NCI-H446 (cell line): ENCODE data around the gene FNDC3B.

Experiments used
- DNase-seq, 2 experiments: peaks; one replicate each; lab custom pipeline; 2025; lab: John Stamatoyannopoulos, UW

The FNDC3B gene

GRCh38 chr3:172397716-172398405 is 358.5 kb downstream of the FNDC3B start:
- no peak for DNase-seq

- no peak for DNase-seq
Measured at GRCh38 chr3:172398484-172398883, 359.1 kb downstream of the FNDC3B start.

DNA sequence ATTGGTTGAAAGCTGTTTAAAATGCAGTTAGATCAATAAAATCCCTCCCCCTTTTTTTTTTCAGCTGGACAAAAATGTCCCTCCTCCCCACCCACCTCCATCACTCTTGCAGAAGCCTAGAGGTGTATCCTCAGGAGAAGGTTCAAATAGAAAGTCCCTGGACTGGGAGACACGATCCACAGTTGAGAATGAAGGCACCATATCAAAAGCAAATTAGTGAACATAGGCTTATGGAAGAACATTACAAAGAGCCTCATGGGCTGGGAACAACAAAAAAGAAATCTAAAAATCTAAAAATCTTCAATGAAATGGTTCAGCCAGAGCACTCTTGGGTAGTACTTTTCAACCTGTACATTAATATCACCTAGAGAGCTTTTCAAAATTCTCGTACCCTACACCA is 362.7 kb downstream of the FNDC3B start:
- no peak for DNase-seq

DNA sequence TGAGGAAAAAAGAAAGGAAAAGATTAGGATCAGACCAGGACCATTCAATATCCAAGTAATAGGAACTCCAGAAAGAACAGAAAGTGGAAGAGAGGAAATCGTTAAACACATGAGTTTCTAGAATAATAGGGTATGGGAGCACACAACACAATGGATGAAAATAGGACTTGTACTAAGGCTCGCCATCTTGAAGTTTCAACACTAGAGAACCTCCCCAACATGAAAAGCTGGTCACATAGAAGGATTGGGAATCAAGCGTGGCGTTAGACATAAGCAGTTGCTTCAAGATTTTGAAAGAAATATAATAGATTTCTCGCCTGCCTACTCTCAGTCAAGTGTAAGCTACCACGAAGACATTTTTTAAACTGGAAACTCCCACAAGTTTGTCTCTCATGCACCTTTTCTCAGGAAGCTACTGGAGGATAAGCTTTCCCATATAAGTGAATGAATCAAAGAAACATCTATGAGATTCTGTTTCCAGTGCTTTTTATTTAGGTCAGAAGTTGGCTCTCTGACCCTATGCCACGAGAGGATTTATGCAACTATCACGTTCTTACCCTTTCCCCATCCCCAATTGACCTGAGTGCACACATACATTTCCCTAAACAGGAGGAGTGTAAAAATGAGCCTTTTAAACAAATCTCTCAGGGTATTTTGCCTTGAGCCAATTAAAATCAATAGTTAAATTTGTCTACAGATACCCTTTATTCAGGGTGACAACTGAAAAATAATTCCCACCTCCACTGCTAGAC is 363.7 kb downstream of the FNDC3B start:
- DNase-seq = no peak

DNA sequence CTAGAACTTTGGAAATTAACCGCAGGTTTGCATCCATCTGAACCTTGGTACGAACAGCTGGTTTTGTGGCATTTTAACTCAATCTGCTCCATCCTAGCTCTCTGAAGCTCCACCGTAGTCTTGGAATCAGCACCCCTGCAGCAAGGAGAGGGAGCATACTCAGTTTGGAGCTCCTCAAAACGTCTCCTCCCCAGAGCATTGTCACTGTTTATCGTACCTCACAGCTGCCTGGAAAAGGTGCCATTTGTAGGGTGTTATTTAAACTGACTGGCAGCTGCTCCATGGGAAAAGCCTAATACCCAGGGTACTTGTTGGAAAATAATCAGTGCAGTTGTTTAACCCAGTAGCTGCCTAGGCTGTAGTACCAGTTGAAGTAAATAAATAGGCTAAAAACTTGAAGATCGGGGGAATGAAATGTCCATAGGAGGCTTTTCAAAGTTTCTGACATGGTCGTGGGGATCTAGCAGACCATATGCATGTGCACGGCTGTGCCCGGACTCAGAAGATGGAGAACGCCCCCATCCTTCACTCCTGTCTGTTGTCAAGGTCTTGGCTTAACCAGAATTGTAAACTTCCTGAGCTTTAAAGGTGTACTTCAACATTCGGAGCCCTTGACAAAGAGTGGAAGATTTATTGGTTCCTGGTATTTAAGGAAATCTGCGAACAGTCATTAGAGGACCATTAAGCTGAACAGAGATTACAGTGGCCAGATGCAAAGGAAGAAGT is 365.0 kb downstream of the FNDC3B start:
- DNase-seq = no peak

DNA sequence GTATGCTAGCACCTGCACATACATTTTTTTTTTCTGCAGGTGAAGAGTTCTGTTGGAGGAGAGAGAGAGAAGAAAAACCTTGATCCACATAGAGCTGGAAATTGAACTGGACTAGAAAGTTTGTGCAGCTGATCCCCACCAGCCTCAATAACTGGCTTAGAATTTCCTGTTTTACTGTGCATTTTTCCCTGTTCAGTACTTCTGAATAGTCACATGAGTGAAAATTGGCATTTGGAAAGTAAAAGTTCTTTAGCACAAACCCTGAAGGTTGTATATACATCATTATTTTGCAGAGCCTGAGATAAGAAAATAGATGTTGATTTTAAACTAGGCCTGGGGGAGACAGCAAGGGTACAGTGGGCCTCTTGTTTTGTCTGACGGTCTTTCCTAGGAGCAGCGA is 366.5 kb downstream of the FNDC3B start:
- DNase-seq = no peak

- no peak for DNase-seq
Measured at GRCh38 chr3:172407872-172408271, 368.5 kb downstream of the FNDC3B start.

- DNase-seq = peak in 1 of 2 experiments; percentile 37
Measured at GRCh38 chr3:172410702-172411477, 371.5 kb downstream of the FNDC3B start.

GRCh38 chr3:172411478-172411947 is 372.1 kb downstream of the FNDC3B start:
- DNase-seq = no peak

- DNase-seq = no peak
Measured at GRCh38 chr3:172415323-172415722, 375.9 kb downstream of the FNDC3B start.

GRCh38 chr3:172437713-172438112 is 398.3 kb downstream of the FNDC3B start:
- DNase-seq = no peak

DNA sequence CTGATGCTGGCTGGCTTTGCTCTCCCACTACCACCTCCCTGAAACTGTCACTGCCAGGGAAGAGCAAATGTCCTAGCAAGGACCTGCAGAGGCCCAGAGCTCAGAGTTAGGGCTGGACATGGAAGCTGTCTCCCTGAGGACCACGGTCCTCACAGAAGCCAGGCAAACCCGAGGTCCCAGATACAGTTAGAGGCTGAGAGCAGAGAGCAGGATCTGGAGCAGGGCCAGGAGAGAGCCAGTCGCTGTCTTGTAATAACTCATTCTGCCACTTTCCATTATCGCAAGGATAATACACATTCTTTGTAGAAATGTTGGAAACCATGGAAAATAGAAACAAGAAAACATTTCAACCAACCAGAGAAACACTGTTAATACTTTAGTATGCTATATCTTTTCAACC is 398.8 kb downstream of the FNDC3B start:
- no peak for DNase-seq

DNA sequence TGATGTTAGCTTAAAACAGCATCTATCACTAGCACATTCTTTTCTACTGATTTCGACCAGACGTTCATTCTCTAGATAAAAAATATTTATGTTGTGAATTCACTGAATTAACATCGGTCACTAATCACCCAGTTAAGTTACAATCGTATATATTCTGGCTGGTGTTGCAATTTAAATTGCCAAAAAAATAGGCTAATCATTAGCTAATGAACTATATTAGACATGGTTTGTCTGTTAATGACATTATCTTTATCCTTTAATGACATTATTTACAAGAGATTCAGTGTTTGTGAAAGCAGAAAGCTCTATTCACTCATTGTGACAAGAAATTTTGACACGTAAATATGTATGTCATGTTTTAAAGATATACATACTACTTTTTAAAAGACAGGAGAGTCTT is 402.2 kb downstream of the FNDC3B start:
- DNase-seq = no peak

DNA sequence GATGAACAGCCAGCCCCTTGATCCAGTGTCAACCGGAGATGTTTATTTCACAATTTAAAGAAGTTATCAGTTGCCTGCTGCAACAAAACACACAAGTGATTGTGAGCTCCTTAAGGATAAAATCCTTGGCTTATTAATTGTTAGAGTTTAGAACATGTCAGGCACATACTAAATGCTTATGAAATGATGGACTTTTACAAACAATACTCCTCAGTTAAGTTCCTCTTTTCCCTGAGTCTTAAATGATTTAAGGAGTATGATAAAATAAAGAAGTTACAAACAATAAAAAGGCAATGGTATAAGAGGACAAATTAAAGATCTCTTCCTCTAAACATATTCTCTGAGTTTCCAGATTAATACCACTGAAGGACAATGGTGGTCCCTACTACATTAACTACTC is 403.2 kb downstream of the FNDC3B start:
- DNase-seq = no peak

DNA sequence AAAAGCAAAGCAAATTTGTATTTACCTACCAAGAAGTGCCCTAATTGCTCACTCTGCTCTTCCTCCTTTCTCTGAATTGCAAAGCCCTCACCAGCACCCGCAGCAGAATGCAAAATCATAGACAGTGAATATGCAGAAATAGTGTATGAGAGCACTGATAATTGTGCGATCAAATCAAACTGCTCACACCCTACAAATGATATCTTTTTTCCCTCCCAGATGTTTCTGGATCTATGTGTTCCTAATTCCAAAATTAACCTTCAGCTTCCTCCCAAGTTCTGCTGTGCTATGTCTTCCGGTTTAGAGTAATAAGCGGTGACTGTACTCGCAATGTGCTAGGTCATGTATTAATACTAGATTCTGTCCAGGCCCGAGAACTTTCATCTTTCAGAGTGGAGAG is 405.4 kb downstream of the FNDC3B start:
- DNase-seq = no peak

DNA sequence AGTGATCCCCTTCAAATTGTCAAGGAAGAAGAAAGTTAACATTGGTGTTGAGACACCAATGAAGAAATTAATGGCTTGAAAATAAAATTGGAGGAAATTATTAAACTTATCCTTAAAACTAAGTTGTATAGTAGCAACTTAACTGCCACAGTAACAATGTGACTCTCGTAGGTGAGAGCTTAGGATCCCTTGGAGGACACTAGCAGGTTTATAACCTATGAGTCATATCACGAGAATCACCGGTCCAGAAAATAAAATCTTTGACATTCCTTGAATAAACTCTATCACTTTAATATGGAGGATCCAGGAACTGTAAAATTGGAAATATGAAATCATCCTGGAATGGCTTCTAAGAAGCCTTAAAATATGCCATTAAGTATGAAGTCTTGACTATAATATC is 406.8 kb downstream of the FNDC3B start:
- DNase-seq = no peak

- DNase-seq = no peak
Measured at GRCh38 chr3:172447611-172448579, 408.5 kb downstream of the FNDC3B start, which contains the start of gene GHSR. Gene GHSR, minus strand, starts transcription at chr3:172448456. Its CDS starts 43 bp downstream, at chr3:172448413.

DNA sequence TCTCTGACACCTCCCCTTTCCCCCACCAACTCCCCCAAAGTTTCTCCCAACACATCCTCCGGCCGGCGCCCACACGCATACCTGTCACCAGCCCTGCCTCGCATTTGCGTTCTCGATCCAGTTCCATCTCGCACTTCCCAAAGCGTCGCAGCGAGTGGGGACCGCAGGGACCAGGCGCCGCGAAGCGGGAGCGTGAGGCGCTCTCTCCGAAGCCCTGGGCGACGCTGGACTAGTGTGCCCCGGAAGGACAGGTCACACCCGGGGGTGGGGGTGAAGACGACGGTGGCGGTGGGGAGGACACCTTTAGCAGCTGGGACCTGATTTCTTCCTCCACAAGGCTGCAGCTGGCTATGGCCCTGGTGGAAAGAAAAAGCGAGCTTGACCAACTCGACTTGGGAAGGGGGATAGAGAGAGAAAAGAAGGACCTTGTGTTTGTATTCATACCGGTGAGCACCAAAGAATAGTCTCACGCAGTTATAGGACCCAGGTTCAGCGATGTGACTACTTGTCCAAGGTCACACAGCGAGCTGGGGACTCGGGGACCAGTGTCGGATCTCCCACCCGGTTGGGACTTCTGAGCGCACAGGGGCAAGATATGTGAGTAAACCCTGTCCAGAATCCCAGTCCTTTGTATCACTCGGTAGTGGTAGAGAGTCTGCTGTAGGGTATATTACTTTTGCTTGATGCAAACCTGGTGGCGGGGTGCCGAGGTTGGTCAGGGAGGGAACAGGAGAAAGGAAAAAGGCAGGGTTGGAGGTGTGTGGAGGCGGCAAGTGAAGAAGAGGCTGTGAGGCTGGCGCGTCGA is 409.5 kb downstream of the FNDC3B start:
- DNase-seq = no peak

- no peak for DNase-seq
Measured at GRCh38 chr3:172449466-172450149, 410.2 kb downstream of the FNDC3B start.
